GM12801 (cell line): ENCODE data around the gene HNRNPU.

Experiments
- TF ChIP-seq, protein P1 (sequence below): IDR thresholded peaks from one replicate; pipeline ENCODE4 v1.5.1; 2011; ENCODE audit warnings: control low read depth; ENCODE audit not compliant: insufficient read length; ENCODE audit errors: extremely low read depth

Gene HNRNPU

DNA sequence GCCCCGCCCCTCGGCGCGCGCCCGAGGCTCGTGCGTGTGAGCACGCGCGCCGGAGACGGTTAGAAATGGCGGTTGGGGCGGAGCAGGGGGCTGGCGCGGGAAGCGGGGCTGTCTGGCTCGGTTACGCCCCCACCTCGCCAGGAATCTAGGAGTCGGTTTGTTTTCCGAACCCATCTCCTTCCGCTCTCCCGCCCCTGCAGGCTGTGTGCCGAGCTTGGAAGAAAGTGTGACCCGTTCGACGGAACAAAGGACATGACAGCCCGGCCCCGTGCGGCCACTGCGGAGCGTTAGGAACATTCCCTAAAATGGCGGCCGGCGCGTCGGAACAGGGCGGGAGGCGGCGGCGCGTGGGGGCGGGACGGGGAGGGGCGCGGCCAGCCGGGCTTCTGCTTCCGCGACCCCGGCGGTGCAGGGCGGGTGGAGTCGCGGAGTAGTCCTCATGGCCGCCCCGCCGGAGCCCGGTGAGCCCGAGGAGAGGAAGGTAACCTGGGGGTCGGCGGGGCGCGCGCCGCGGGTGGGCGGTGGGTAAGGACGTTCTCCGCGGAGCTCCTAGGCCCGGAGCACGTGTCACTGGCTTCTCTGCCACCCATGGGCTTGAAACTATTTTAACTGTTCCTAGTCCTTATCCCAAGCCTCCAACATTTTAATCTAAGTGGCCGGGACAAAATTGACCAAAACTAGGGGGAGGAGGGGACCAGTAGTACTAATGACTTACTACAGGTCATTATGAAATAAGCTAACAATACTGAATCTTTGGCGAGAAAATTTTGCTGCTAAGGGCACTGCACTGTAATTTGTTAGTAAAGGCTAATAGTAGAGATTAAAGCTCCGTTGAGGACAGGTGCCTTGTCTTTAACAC is 28.8 kb downstream of the HNRNPU start, which contains the start of gene COX20:
COX20 (plus strand) TSS at position 383 of the 859 bp plus-strand sequence; CDS start at position 440, 57 bp downstream.
- TF ChIP-seq, protein P1, sequence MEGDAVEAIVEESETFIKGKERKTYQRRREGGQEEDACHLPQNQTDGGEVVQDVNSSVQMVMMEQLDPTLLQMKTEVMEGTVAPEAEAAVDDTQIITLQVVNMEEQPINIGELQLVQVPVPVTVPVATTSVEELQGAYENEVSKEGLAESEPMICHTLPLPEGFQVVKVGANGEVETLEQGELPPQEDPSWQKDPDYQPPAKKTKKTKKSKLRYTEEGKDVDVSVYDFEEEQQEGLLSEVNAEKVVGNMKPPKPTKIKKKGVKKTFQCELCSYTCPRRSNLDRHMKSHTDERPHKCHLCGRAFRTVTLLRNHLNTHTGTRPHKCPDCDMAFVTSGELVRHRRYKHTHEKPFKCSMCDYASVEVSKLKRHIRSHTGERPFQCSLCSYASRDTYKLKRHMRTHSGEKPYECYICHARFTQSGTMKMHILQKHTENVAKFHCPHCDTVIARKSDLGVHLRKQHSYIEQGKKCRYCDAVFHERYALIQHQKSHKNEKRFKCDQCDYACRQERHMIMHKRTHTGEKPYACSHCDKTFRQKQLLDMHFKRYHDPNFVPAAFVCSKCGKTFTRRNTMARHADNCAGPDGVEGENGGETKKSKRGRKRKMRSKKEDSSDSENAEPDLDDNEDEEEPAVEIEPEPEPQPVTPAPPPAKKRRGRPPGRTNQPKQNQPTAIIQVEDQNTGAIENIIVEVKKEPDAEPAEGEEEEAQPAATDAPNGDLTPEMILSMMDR, result no peak

DNA sequence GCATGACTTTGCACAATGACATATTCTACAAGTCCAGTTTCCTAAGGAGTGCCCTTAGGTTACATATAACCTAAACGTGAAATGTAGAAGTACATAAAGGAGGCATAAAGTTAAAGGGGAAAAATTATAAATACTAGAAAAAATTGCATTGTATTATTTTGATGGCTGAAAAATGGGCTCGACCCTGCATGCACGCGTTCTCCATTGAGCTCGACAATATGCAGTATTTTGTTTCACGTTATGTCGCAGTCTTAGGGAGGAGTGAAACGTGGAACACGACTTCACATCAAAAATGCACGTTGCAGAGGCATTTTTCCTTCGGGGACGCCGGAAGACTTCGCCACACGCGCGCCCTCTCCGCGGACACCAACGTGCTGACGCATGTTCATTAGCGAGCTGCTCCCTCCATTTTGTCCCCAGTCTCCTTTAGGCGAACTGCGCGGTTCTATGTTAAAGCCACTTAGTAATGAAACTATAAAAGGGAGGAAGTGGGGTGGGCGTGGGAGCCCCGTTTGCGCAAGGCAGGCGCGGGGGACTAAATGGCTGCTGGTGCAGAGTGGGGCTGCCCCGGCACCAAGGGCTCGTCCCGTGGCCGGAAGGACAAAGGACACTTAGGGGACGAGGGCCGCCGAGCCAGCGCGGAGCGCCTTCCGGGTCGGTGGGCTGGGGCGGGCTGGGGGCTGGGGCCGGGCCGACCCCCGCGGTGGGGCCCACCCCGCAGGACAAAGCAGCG is 29.6 kb downstream of the HNRNPU start:
- TF ChIP-seq, protein P1, result no peak

DNA sequence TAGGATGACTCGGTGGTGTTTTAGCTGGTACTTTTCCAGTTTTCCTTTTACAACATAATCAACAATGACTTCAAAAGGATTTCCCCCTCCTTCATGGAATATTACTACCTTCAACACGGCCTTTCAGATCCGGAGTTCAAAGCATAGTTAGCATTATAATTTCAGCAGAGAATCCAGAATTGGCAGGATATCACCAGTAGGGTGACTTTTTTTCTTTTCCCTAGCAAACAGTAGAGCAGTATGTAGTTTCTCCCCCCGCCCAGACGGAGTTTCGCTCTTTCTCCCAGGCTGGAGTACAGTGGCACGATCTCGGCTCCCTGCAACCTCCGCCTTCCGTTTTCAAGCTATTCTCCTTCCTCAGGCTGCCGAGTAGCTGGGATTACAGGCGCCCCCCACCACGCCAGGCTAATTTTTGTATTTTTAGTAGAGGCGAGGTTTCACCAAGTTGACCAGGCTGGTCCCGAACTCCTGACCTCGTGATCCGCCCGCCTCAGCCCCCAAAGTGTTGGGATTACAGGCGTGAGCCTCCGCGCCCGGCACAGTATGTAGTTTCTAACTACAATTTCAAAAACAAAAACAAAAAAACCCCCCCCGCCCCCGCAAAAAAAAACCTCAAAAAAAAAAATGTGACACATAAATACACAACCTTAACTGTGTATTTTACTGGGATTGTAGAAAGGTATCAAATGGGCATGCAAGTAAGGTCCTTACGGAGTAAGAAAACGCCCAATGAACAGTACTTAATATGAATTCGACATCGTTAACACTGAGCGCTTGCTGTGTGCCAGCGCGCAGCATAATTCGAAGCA is 30.4 kb downstream of the HNRNPU start:
- TF ChIP-seq, protein P1, result no peak

DNA sequence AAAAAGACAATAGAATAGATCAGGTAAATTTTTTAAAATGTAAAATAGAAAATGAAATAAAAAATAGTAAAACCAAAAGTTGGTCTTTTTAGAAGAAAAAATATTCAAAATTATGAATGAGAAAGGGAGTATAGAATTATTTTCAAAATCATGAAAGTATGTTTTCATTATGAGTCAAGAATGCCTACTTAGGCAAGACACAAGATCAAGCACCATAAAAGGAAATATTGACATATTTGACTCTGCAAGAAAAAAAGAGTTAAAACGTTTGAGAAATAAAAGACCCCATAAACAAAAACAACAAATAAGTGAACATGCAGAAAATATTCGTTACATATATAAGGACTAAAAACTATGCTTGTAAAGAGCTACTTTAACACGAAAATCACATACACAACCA is 33.7 kb downstream of the HNRNPU start:
- TF ChIP-seq, protein P1, result no peak

DNA sequence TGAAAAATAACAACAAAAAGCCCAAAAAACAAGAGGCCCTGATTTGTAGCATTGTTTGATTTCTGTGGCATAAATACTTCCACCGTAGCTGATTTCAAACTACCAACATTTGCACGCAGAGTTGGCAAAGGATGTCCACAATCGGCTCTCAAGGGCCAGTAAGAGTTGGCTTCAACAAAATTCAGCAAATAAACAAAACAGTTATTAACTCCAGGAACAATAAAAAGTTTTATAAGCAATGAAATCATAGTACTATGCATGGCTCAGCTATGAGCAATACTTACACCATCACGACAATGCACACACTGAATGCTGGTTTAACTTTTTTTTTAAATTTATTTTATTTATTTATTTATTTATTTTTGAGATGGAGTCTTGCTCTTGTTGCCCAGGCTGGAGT is 37.6 kb downstream of the HNRNPU start:
- TF ChIP-seq, protein P1, result no peak

DNA sequence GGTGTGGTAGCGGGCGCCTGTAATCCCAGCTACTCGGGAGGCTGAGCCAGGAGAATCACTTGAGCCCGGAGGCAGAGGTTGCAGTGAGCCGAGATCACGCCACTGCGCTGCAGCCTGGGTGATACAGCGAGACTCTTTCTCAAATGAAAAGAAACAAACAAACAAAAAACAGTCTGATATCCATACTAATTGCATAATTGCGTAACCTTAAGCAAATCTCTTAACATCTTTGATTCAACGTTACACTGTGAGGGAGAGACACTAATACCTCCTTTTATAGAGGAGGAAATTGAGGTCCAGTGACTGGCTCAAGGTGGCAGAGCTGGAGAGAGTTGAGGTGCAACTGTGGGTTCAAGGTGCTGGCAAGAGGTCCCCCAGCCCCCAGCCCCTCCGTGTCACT is 41.5 kb downstream of the HNRNPU start:
- TF ChIP-seq, protein P1, result no peak

DNA sequence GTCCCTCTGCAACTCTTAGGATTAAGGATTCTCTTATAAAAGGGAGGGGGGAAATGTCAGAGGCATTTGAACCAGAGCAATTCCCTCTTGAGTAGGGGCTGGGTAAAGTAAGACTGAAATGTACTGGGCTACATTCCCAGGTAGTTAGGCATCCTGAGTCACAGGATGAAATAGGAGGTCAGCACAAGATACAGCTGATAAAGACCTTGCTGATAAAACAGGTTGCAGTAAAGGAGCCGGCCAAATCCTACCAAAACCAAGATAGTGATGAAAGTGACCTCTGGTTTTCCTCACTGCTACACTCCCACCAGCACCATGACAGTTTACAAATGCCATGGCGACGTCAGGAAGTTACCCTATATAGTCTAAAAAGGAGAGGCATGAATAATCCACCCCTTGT is 43.2 kb downstream of the HNRNPU start:
- TF ChIP-seq, protein P1, result no peak
